NCI-H1092 (cell line): ENCODE data around the gene BSND.
"Not testable (repeated sequence)": the region's sequence is repeated elsewhere in the genome, so short reads cannot be mapped to it uniquely, and the experiment has no call there.

Source experiments
- DNase-seq: peaks from one replicate; lab custom pipeline; 2025; lab: John Stamatoyannopoulos, UW

Gene BSND

DNA sequence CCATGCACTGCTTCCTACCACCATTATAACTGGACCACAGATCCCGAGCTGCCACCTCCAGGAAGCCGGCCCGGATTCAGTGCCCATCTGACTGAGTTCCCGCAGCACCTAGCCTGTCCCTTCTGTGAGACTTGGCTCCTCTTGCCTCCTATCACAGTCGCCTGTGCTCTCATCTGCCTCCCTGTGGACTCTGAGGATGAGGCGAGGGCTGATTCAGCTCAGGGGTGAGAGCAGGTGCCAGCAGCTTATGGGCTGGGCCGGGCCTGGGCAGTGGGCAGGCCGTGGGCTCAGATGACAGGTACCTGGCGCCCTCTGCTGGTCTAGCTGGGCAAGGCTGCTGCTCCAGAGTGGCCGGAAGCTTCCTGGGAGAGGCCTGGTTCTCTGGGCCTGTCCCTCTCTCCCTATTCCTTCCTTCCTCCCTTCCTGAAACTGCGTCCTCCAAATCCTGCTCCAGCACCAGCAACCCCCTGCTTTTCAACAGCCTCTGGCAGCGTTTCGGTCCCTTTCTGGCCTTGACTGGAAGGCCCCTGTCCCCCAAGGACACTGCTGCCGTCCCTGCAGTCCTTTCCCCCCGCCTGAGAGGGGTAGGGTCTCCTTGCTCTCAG is 23.3 kb downstream of the BSND start:
- DNase-seq = peak; percentile 77

DNA sequence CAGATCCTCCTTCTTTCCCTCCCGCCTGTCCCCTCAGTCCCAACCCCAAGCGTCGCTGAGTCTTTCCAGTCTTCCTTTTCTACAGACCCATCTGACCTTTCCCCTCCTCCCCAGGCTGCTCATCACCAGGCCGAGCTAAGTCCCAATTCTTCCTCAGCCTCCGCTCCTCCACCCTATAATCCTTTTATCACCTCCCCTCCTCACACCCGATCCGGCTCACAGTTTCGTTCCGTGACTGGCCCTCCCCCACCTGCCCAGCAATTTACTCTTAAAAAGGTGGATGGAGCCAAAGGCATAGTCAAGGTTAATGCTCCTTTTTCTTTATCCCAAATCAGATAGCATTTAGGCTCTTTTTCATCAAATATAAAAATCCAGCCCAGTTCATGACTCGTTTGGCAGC is 25.4 kb downstream of the BSND start:
- DNase-seq = not testable (repeated sequence)

GRCh38 chr1:55026682-55027081 is 27.9 kb downstream of the BSND start:
- not testable (repeated sequence) for DNase-seq

GRCh38 chr1:55031098-55031497 is 32.4 kb downstream of the BSND start:
- not testable (repeated sequence) for DNase-seq

- no peak for DNase-seq
Measured at GRCh38 chr1:55033265-55033614, 34.5 kb downstream of the BSND start.

DNA sequence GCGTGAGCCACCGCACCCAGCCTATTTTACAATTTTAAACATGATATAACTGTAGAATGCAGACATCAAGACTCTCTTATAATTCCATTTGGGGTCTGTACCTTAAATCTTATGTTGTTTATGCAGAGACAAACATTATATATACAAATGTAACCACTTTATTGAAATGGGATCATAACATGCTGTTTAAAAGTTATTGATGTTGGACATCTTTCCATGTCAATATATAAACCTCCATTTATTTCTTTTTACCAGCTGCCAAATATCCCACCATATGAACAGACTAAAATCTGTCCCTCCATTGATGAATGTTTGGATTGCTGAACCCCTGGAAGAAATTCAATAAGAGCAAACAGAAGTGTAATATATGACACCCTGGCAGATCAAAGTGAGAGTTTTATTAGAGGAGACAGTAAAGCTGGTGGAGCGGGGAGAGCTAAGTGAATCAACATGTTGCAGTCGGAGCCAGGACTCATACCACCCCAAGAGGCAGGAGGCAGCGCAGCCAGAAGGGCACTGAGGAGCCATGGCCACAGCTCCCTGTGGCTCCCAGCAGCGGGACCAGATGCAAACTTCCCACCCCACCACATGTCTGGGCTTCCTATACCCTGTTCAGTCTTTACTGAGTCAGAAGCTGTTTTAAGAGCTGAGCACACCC is 35.9 kb downstream of the BSND start:
- peak; percentile 19 for DNase-seq

- no peak for DNase-seq
Measured at GRCh38 chr1:55035904-55036303, 37.2 kb downstream of the BSND start.

DNA sequence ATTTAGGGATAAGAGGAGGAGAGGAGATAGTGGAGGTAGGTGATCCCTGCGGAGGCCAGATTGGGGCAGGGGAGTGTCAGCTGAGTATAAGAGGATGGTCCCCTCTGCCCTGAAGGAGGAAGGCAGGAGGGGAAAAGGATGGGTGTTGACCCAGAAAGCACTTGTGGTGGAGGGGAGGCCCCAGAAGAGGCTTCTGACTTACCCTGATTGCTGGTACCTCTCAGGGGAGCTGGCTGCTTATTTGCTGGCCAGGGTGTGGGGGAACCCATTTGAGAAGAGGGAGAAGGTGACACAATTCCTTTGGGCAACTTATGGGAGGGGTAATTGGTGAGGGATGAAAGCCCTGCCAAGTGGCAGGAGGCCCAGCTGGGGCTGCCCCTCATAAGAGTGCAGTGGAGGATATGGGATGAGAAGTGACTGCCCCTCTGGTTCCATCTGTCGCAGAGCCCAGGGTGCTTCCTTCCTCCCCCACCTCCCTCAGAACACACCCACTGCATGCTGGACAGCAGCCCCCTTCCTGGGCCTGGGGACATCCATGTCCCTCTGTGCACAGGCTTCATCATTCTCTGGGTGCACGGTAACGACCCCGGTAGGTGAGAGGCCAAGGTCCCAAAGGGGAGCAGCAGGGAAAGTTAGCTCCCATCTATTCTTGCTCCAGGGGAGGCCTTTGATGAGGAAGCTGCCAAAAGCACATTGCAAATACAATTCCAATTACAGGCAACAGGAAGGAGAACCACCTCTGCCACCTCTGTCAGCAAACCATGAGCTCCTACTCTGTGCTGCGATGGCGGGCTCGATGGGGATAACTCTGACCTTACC is 39.2 kb downstream of the BSND start:
- DNase-seq = no peak

DNA sequence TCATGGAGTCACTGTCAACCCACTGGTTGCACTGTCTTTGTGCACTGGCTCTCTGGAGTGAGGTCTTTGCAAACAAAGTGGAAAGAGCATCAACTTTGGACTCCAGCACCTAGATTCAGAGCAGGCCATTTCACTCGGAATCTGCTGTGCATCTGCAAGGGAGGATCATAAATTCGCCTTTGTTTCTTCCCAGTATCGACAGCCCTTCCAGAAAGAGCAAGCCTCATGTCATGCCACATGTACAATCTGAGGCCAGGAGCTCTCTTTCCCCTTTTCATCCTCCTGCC is 39.8 kb downstream of the BSND start:
- no peak for DNase-seq

- DNase-seq = no peak
Measured at GRCh38 chr1:55038974-55039341, 40.2 kb downstream of the BSND start.

- no peak for DNase-seq
Measured at GRCh38 chr1:55039342-55040082, 40.8 kb downstream of the BSND start, which contains the start of gene PCSK9. Gene PCSK9, plus strand, starts transcription at chr1:55039548. Its CDS starts 290 bp downstream, at chr1:55039838.

- DNase-seq = no peak
Measured at GRCh38 chr1:55040083-55040932, 41.6 kb downstream of the BSND start.

DNA sequence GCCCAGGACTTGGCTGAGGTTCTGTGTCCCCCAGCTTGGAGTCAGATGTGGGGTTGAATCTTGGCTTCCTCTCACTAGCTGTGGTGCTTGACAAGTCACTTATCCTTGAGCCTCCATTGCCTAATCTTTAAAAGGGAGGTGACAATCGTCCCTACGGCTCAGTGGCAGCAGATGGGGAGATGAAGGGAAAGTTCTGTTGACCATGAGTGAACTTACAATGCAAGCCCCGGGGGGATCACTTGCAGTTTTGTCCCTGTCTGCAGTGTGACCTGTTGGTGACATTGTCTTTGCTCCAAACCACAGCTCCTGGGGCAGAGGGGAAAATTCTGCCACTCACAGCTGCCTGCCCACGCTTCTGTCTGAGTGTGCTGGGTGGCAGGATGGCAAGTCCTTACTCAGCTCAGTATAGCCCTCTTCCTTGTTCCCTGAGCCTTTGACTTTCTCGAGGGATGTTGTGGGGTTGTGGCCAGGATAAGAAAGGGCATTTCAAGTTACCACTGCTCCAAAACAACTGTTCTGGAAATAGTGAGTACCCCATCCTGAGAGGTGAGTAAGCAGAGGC is 42.3 kb downstream of the BSND start:
- no peak for DNase-seq

DNA sequence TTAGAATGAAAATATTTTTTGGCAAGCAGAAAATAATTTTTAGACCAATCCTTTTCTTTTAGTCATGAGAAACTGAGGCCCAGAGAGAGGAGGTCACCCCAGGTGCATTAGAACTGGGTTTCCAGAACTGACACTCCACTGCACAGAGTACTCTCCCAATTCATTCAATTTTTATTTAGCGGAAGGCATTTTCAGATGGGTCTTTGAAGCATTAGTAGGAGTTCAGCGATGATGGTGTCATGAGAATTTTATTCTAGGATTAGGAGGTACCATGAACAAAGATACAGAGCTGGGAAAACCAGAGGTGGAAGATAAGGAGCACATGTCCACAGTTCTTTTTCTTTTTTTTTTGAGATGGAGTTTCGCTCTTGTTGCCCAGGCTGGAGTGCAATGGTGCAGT is 42.9 kb downstream of the BSND start:
- no peak for DNase-seq

GRCh38 chr1:55043011-55043410 is 44.3 kb downstream of the BSND start:
- DNase-seq = no peak

- DNase-seq = no peak
Measured at GRCh38 chr1:55043726-55044125, 45.0 kb downstream of the BSND start.

DNA sequence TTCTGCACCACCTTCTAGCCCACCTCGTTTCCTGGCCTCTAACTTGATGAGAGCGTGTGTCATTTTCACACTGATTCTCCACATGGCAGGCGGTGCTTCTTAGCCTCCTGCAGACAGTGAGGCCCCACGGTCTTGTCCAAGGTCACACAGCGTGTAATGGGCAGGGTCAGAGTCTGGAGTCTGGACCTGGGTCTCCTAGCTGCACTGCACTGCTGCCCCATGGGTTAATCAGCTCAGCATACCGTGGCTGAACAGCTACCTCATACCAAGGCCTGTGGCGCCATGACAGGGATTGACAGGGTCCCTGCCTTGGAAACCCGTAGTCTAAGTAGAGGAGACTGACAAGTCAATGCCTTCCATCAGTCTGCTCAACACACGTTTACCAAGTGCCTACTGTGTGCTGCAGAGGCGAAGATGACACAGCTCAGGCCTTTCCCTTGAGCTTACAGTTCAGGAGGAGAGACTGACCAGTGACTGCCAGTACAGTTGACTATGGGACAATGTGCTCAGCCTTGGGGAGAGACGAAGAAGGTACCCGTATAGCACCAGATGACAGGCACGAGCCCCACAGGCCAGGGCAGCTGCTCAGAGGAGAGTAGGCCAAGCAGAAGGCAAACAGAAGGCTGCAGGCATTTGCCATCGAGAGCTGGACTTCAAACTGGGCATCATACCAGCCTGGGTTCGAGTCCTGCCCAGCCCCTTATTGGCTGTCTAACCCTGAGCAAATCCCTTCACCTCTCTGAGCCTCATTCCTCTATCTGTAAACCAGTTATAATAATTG is 46.1 kb downstream of the BSND start:
- no peak for DNase-seq

DNA sequence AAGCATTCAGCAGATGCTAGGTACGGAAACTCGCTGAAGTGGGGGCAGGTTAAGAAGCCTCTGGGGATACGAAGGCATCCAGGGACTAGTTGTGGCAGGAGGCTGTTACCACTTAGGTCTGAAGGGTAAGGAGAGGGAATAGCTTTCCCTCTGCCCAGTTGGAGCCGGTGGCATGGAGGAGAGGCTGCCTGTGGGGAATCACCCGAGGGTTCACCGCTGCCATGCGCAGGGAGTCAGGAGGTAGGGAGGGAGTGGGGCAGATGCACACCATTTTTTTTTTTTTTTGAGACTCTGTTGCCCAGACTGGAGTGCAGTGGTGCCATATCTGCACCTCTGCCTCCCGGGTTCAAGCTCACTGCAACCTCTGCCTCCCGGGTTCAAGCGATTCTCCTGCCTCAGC is 46.7 kb downstream of the BSND start:
- DNase-seq = no peak

DNA sequence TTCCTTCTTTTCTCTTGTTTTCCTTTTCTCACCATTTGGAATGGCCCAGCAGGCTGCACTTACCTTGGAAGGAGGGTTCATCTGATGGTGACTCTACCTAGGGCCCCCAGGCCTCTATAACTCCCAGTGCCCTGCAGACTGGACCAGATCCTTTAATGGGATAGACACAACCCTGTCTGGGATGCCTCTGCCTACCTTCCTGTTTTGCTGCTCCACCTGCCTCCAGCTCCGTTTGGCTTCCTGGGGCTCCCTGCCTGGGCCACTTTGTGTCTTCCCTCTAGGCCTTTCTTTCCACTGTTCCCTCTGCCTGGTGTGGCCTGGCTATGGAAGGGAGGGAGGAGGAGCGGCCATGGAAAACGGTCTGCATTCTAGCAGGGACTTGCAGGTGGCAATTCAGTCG is 48.1 kb downstream of the BSND start:
- DNase-seq = no peak

DNA sequence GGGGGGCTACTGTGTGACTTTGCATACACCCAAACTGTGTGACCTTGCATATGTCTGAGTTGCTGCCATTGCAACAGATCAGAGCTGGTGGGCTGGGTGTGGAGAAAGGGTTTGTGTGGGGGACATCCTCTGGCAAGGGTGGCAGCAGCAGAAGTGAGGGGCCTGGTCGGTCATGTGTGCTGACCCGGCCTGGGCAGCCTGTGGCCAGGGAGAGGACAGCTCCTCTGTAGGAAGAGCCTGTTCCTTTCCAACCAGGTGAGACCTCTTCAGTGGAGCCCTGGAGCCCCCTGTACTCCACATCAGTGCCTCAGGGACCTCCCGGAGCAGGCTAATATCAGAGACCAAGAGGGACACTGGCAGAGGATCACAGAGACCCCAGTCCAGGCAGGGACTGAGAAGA is 48.9 kb downstream of the BSND start:
- DNase-seq = no peak
